Effector memory CD4-positive, alpha-beta T cell (primary cell): Measurements from ENCODE around the gene SMCO4.

Source experiments
- DNase-seq, 3 donors: peaks; one replicate each; pipeline ENCODE4 v3.0.0-alpha.2; 2020
- H3K27ac ChIP-seq: 2 replicates; pipeline ENCODE4 v1.7.0; 2013; ENCODE audit warnings: mild to moderate bottlenecking, low read length, moderate library complexity; ENCODE audit not compliant: insufficient read depth, poor library complexity, severe bottlenecking
- H3K27me3 ChIP-seq: replicated peaks from 2 replicates; pipeline ENCODE4 v1.7.0; 2013; ENCODE audit warnings: mild to moderate bottlenecking, low read length; ENCODE audit not compliant: insufficient read depth, control insufficient read depth, poor library complexity, severe bottlenecking
- H3K36me3 ChIP-seq: 2 replicates; pipeline ENCODE4 v1.7.0; 2013; ENCODE audit warnings: mild to moderate bottlenecking, low read length, moderate library complexity; ENCODE audit not compliant: control insufficient read depth, insufficient read depth
- H3K4me1 ChIP-seq: 2 replicates; pipeline ENCODE4 v1.7.0; 2013; ENCODE audit warnings: low read length, mild to moderate bottlenecking; ENCODE audit not compliant: control insufficient read depth, insufficient read depth, poor library complexity, severe bottlenecking
- H3K4me3 ChIP-seq: 2 replicates; pipeline ENCODE4 v1.7.0; 2013; ENCODE audit warnings: low read length, low read depth, mild to moderate bottlenecking; ENCODE audit not compliant: insufficient read depth, poor library complexity, severe bottlenecking
- H3K9me3 ChIP-seq: 2 replicates; pipeline ENCODE4 v1.7.0; 2013; ENCODE audit warnings: mild to moderate bottlenecking, low read length, moderate library complexity; ENCODE audit not compliant: control insufficient read depth

Gene SMCO4

DNA sequence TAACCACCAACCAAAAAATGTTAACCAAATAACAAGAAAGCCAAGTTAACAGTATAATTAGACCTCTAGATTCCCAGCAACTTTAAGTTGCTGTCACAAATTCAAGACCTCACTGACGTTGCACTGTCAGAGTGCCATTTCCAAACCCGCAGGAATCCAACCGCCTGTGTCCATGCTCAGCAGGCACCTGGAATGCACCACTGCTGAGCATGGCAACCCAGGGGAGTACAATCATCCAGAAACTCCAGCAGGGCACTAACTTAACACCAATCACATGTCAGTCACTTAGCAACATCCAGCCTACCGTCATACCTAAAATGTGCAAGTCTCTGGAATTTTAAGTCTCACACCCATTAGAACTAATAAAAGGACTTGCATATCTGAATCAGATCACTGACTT is 48.8 kb downstream of the SMCO4 start:
- H3K9me3 ChIP-seq, result no peaks in the 10 kb centered on the region
- H3K27me3 ChIP-seq, result no peaks in the 10 kb centered on the region
- no peak for DNase-seq
- H3K27ac ChIP-seq, result no peak overlapping the region
- no peaks in the 10 kb centered on the region for H3K4me1 ChIP-seq
- H3K36me3 ChIP-seq, result no peaks in the 10 kb centered on the region
- no peak overlapping the region for H3K4me3 ChIP-seq

DNA sequence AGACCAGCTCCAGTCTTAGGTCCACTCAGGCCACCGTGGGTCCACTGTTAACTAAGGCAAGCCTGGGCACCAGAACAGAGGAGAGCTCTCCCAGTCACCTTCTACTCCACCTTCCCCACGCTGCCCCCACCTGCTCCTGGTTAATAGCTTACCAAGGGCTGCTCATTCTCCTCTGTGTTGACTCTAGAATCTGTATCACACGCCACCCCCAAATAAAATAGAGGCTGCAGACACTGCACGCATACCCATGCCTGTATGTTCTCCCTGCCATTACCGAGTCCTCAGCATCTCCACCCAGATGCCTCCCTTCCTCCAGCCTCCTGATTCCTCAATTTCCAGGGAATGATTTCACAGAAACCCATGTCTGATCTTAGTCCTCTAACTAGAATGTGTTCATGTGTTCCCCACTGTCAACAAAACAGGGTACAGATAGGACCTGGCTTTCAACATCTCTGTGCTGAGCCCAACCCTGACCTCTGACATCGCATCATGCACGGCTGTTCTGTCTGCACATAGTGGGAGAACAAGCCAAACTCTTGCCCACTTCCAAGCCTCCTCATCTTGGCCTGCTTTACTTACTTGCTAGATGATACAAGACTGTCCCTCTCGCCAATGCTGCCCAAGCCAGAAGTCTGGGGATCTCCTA is 49.8 kb downstream of the SMCO4 start:
- Histone ChIP-seq H3K27ac (no peak overlapping the region), H3K36me3 (no peaks in the 10 kb centered on the region), H3K4me1 (no peaks in the 10 kb centered on the region), H3K4me3 (no peak overlapping the region), H3K9me3 (no peaks in the 10 kb centered on the region), H3K27me3 (no peaks in the 10 kb centered on the region)
- no peak for DNase-seq

DNA sequence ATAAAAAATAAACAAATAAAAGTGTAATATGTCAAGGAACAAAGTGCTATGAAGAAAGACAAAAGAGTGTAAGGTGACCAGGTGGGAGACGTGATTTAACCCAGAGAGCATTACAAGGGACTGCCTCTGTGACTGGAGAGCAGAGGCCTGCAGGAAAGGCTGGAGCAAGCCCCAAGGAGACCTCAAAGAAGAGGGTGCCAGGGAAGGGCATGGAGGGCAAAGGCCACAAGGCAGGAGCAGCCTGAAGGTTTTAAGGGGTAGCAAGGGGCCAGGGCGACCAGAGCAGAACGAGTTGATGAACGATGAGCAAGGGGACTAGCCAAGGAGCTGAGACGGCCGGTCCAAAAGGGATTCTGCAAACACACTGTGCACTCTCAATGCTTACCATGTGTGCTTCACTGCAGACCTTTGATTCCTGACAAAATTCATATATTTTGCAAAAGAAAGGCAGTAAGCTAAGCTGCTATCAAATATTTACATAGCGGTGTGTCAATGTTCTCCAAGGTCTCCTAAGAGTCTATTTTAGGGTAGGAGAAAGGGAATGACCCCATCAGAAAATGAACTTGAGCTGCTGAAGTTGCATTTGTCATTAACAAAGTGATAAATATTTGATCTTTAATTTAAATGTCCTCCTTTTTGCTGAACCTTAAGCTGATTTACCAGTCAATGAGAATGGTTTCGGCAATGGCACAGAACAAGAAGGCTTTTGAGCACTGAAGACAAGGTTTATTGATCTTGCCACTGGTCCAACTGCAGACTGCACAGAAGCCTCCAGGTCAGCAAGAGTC is 50.5 kb downstream of the SMCO4 start:
- no peaks in the 10 kb centered on the region for H3K36me3 ChIP-seq

DNA sequence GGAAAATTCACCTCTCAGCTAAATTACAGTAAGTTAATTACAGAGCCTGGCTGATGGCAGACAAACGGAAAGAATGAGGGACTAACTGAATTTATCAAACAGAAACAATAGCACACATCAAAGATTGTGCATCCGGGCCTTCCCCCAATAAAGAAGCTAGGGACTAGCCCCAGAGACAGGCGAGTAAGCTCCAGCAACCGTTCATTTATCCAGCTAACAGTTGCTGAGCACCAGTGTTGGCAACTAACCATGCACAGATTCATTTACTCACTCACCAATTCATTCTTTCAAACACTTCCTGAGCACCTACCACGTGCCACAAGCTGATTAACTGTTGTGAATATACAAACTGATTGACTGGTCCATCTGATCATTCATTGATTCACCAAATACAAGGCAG is 51.2 kb downstream of the SMCO4 start:
- no peak overlapping the region for H3K27ac ChIP-seq
- no peaks in the 10 kb centered on the region for H3K36me3 ChIP-seq

More for the DNA sequence above, 50.5 kb downstream of the SMCO4 start:
- Histone ChIP-seq H3K9me3 (no peaks in the 10 kb centered on the region), H3K4me1 (no peaks in the 10 kb centered on the region), H3K4me3 (no peak overlapping the region), H3K27ac (no peak overlapping the region), H3K27me3 (no peaks in the 10 kb centered on the region)
- no peak for DNase-seq

DNA sequence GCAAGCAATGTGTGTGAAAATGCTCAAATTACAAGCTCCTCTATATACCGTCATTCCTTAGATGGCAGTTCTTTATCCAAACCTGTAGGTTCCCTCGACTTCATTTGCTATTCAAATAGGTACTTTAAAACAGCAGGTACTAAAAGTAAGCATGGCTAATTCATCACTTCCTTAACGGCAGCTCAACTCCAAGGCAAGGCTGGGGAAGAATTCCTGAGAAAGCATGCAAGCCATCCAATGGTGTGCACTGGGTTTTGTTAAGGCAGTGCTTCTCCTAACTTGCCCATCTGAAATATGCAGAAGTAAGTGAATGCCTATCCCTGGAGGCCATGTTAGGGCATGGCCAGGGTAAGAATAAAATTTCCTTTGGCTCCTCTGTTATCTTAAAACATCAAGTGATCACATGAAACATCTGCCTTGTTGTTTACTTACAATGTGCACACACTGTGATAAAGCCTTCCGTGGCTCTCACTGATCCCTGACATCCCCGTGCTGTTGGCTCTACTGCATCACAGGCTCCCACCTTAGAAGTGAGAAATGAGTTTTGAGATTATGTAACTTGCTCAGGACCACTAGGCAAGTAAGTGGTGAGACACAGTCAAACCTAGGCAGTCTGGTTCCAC is 52.1 kb downstream of the SMCO4 start:
- no peaks in the 10 kb centered on the region for H3K36me3 ChIP-seq
- no peak overlapping the region for H3K4me3 ChIP-seq
- no peaks in the 10 kb centered on the region for H3K4me1 ChIP-seq
- no peaks in the 10 kb centered on the region for H3K27me3 ChIP-seq
- DNase-seq, result no peak
- no peak overlapping the region for H3K27ac ChIP-seq
- no peaks in the 10 kb centered on the region for H3K9me3 ChIP-seq

More for the DNA sequence above, 51.2 kb downstream of the SMCO4 start:
- Histone ChIP-seq H3K27me3 (no peaks in the 10 kb centered on the region), H3K9me3 (no peaks in the 10 kb centered on the region), H3K4me1 (no peaks in the 10 kb centered on the region), H3K4me3 (no peak overlapping the region)
- no peak for DNase-seq

DNA sequence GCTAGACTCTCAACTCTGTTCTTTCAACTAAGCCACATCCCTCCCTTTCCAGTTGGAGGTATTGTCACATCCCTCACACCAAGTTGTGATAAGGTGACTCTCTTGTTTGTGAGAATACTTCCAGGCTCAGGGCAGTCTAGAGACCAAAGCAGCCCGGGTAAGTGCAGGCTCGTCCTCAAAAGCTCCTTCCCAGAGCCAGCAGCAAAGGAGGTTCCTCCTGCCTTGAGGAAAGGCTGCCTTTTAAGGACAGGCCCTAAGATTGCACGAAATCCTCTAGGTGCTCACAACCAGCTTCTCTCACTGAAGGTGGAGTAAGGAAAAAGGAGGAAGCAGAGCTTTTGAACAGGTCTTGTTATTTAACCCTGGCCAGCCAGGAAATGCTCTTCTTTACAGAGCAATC is 53.4 kb downstream of the SMCO4 start:
- Histone ChIP-seq H3K9me3 (no peaks in the 10 kb centered on the region), H3K27ac (no peak overlapping the region), H3K4me3 (no peak overlapping the region), H3K27me3 (no peaks in the 10 kb centered on the region), H3K36me3 (no peaks in the 10 kb centered on the region), H3K4me1 (no peaks in the 10 kb centered on the region)
- no peak for DNase-seq

DNA sequence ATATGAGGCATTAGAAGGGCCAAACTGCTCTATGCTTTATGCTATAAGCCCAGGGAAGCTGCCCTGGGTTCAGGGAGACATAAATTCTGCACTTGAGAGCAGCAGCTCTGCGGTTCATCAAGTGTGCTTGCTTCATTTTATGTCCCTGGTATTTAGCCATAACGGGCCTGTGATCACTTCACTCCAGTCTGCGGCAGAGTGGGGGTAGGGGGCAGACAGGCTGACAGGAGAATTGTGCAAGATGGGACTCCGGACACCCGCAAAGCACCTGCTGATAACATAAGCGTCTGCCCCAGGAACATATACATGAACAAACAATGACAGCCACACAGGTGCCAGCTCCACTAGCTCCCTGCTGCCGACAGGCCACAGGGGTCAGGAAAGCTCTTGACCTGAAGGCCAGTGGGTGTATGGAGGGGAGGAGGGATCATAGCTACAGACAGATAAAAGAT is 56.1 kb downstream of the SMCO4 start:
- Histone ChIP-seq H3K36me3 (no peaks in the 10 kb centered on the region), H3K27ac (no peak overlapping the region), H3K9me3 (no peaks in the 10 kb centered on the region), H3K27me3 (no peaks in the 10 kb centered on the region), H3K4me1 (no peaks in the 10 kb centered on the region), H3K4me3 (no peak overlapping the region)
- DNase-seq, result no peak

DNA sequence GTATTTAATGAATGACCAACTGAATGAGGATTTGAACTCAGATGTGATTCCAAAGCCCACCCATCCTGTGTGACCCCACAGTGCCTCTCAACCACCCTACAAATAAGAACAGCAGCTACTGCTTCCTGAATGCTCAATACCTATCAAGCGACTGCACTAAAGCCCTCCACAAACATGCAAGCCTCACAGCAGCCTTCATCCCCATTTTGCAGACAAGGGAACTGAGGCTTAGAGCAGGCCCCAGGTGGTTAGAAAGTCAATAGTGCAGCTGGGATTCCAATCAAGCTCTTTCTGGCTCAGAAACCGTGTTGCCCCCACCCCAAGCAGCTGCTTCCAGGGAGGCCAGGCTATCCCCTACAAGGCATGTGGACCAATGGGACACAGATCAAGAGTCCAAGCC is 57.2 kb downstream of the SMCO4 start:
- Histone ChIP-seq H3K4me1 (no peaks in the 10 kb centered on the region), H3K9me3 (no peaks in the 10 kb centered on the region), H3K4me3 (no peak overlapping the region), H3K27me3 (no peaks in the 10 kb centered on the region), H3K36me3 (no peaks in the 10 kb centered on the region), H3K27ac (no peak overlapping the region)
- DNase-seq, result no peak

DNA sequence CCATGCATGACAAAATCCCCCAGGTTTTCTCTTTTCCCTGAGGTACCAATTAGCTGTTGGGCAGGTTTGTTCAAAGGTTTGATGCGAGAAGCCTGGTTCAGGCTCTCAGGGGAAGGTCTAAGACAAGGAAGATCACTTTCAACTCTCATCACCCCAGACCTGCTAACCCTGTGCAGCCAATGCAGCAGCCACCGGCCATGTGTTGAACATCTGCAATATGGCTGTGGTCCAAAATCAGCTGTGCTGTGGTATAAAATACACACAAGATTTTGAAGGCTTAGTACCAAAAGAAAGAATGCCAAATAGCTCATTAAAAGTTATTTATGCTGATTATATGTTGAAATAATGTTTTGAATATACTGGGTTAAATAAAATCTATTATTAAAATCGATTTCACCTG is 58.5 kb downstream of the SMCO4 start:
- no peak for DNase-seq

DNA sequence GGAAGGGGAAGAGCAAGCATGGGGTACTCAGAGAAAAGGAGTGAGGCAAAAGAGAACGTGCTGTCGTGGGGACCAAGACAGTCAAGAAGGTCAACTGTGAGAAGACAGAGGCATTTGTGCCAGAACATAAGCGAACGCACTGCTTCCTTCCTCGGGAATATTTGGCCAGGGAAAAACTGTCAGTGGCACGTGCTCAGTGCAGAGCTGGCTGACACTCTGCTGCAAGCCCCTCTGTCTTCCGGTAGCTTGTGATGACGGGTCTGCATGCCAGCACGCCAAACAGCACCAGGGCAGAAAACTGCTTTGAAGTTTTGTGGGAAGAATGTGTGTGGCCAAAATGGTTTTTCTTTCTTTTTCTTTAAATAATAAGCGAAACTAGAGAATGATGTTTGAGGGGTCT is 60.6 kb downstream of the SMCO4 start:
- Histone ChIP-seq H3K9me3 (no peaks in the 10 kb centered on the region), H3K27ac (no peak overlapping the region), H3K36me3 (no peaks in the 10 kb centered on the region), H3K4me3 (no peak overlapping the region), H3K27me3 (no peaks in the 10 kb centered on the region), H3K4me1 (no peaks in the 10 kb centered on the region)
- no peak for DNase-seq

More for the DNA sequence above, 58.5 kb downstream of the SMCO4 start:
- Histone ChIP-seq H3K4me3 (no peak overlapping the region), H3K27me3 (no peaks in the 10 kb centered on the region), H3K27ac (no peak overlapping the region), H3K9me3 (no peaks in the 10 kb centered on the region), H3K36me3 (no peaks in the 10 kb centered on the region), H3K4me1 (no peaks in the 10 kb centered on the region)
